ENCODE data around the gene GRID1. TPM values are rescaled to one million over a fixed set of nuclear protein-coding genes. Genes with fewer than 3 reads are reported as not detected.
A peak's percentile ranks its signal among the peaks of the same experiment; 100 is the strongest.

GRID1 gene
- total and polyA plus RNA-seq, 9 of the 15 experiments (the other 6 are each of a cell fraction or from before 2014, with no cell fraction given): 0.01 to 7.2 (median 1.2) TPM

DNA sequence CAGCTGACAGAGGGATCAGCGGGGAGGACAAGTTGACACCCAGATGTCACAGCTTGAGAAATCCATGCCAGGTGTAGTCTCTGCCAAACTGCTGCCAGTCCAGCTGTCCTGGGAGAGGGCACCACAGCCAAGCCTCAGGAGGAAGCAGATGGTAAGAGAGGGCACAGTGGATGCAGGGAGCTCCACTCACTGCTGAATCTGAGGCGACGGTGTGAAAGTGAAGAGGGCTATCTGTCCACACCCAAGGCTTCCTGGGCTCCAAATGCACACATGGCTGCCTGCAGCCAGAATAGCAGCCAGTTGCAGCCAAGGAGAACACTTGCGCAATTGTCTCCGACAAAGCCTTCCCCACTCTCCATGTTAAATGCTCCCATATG is 502.4 kb downstream of the GRID1 start:
- ATAC-seq (no peak; the same call in 2 of the 3 replicates), FAIRE-seq (no peak), DNase-seq (ENCODE audit: extremely low read depth in 1 of 4, low spot score in 3 of 4) (no peak)
- no TSS peak for BruUV-seq (replicated peaks)
- Histone ChIP-seq H3K9ac (ENCODE audit: insufficient read depth in 1 of 2, low read depth in 2 of 2, low read length in 2 of 2) (no peak overlapping the region), H3K79me2 (ENCODE audit: control insufficient read depth, insufficient read depth, low read length) (no peaks in the 10 kb centered on the region), H3K9me3 (replicated peaks; ENCODE audit: control insufficient read depth, insufficient read depth, low read depth, low read length) (no peaks in the 10 kb centered on the region), H3K4me1 (replicated peaks in 1 of 2; ENCODE audit: control insufficient read depth in 2 of 2, insufficient read depth in 2 of 2, low read length in 2 of 2) (no peaks in the 10 kb centered on the region; a peak in 1 of 5 replicates), H3K27ac (ENCODE audit: extremely low read depth, low read depth, low read length) (no peak overlapping the region), H3K36me3 (ENCODE audit: control insufficient read depth, insufficient read depth, low read length) (no peaks in the 10 kb centered on the region), H3K4me3 (no peak overlapping the region), H2AFZ (ENCODE audit: low read depth, low read length) (no peak overlapping the region), H3K27me3 (ENCODE audit: control insufficient read depth in 2 of 2, insufficient read depth in 2 of 2, low read length in 2 of 2) (no peaks in the 10 kb centered on the region), H3K4me2 (ENCODE audit: insufficient read depth, low read length) (no peak overlapping the region), H3K9me1 (ENCODE audit: control insufficient read depth, insufficient read depth, low read length) (no peaks in the 10 kb centered on the region), H4K20me1 (replicated peaks; ENCODE audit: control insufficient read depth, insufficient read depth, low read length) (no peaks in the 10 kb centered on the region; the same call in 1 of the 2 replicates)
- in situ Hi-C loops (cut with MboI) (no loop called here), intact Hi-C loops (cut with micrococcal nuclease) (no loop called here)
- POLR2A ChIA-PET: interaction anchor here (1.5 kb wide), 1 partner anchor 14 kb away, joined by 4 read pairs; no protein-coding TSS in a partner anchor
- peak; percentile 44; the same call in 1 of the 2 replicates for TF ChIP-seq CEBPB (tag; IDR thresholded peaks at IDR 0.05)
- TF ChIP-seq TCF7 (IDR thresholded peaks at IDR 0.05; ENCODE audit: borderline replicate concordance): no peak
- 8% methylated on average over 5 of the region's 5 CpGs for WGBS (ENCODE audit: insufficient coverage, low coverage, missing lambda C conversion rate)
- CTCF ChIA-PET (ENCODE audit: low intra/inter-chr PET ratio): no interaction called here

GRCh38 chr10:85863301-85864172 is 503.1 kb downstream of the GRID1 start:
- no peaks in the 10 kb centered on the region; a peak in 1 of 5 replicates for H3K4me1 ChIP-seq (replicated peaks in 1 of 2; ENCODE audit: control insufficient read depth in 2 of 2, insufficient read depth in 2 of 2, low read length in 2 of 2)
- no peak for TF ChIP-seq CTCF (IDR thresholded peaks at IDR 0.05 in 2 of 3, conservative IDR thresholded peaks at IDR 0.05 in 1 of 3; ENCODE audit: insufficient read depth in 2 of 3, low read depth in 1 of 3, low read length in 3 of 3)
- TF ChIP-seq MEIS2 (IDR thresholded peaks at IDR 0.05; ENCODE audit: partially characterized antibody): peak; percentile 56
- peak; percentile 22; the same call in 1 of the 2 replicates for TF ChIP-seq PKNOX1 (IDR thresholded peaks at IDR 0.05)
- H3K36me3 ChIP-seq (ENCODE audit: control insufficient read depth, insufficient read depth, low read length): no peaks in the 10 kb centered on the region
- H3K27me3 ChIP-seq (ENCODE audit: control insufficient read depth in 2 of 2, insufficient read depth in 2 of 2, low read length in 2 of 2): no peaks in the 10 kb centered on the region
- no peaks in the 10 kb centered on the region for H3K79me2 ChIP-seq (ENCODE audit: control insufficient read depth, insufficient read depth, low read length)
- H3K9ac ChIP-seq (ENCODE audit: insufficient read depth in 1 of 2, low read depth in 2 of 2, low read length in 2 of 2): no peak overlapping the region
- FAIRE-seq (no peak), ATAC-seq (no peak), DNase-seq (ENCODE audit: extremely low read depth in 1 of 4, low spot score in 3 of 4) (no peak)
- no peaks in the 10 kb centered on the region for H3K9me1 ChIP-seq (ENCODE audit: control insufficient read depth, insufficient read depth, low read length)
- ChIA-PET POLR2A (interaction anchor here (1.5 kb wide), 1 partner anchor 14 kb away, joined by 4 read pairs; no protein-coding TSS in a partner anchor), CTCF (ENCODE audit: low intra/inter-chr PET ratio) (no interaction called here)
- H4K20me1 ChIP-seq (replicated peaks; ENCODE audit: control insufficient read depth, insufficient read depth, low read length): no peaks in the 10 kb centered on the region; the same call in 1 of the 2 replicates
- no peak overlapping the region for H3K27ac ChIP-seq (ENCODE audit: extremely low read depth, low read depth, low read length)
- BruUV-seq (replicated peaks): no TSS peak
- no peak overlapping the region for H3K4me2 ChIP-seq (ENCODE audit: insufficient read depth, low read length)
- 3% methylated on average over 7 of the region's 7 CpGs for WGBS (ENCODE audit: insufficient coverage, low coverage, missing lambda C conversion rate)
- in situ Hi-C loops (cut with MboI): no loop called here
- no peaks in the 10 kb centered on the region for H3K9me3 ChIP-seq (replicated peaks; ENCODE audit: control insufficient read depth, insufficient read depth, low read depth, low read length)
- H3K4me3 ChIP-seq: no peak overlapping the region
- intact Hi-C loops (cut with micrococcal nuclease): no loop called here
- H2AFZ ChIP-seq (ENCODE audit: low read depth, low read length): no peak overlapping the region
